Ramos (cell line): ENCODE data around the gene B4GALT1.
"Not testable (repeated sequence)": the region's sequence is repeated elsewhere in the genome, so short reads cannot be mapped to it uniquely, and the experiment has no call there.

Experiments
- in situ Hi-C: fragments of 300-500 bp; cut with MboI; formaldehyde crosslinking; loops from one replicate; pipeline ENCODE4 v1.14.3; 2022; ENCODE audit warnings: low sequenced_read_pairs; ENCODE audit not compliant: unreplicated experiment

B4GALT1 gene

DNA sequence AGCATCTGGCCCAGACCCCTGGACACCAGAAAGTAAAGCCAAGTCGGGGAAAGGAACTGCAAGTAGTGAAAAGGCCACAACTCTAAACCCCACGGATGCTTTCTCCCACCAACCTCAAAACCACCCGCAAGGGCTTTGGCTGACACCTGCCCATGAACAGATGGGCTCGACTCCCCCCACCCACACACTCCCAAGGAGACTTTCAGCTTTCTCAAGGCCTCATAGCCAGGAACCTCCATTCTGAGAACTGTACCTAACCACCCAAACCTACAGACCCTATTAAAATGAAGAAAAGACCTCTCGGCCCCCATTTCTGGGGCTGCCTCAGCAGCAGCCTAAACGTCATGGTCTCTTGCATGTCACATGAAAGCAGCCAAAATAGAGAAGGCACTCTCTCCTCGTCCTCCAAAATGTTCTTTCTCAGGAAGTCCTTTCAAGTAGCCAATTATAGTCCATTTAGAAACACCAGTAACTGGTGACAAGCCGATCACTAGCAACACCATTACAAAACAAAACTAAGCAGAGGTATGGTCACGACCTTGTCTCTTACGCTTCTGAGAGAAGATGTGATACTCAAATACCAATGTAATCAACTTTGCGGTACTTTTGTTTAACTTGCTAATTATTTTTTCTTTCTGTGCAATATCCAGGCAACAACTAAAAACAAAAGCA, 2.9 kb downstream of the B4GALT1 start:
- in situ Hi-C loops: no loop called here

DNA sequence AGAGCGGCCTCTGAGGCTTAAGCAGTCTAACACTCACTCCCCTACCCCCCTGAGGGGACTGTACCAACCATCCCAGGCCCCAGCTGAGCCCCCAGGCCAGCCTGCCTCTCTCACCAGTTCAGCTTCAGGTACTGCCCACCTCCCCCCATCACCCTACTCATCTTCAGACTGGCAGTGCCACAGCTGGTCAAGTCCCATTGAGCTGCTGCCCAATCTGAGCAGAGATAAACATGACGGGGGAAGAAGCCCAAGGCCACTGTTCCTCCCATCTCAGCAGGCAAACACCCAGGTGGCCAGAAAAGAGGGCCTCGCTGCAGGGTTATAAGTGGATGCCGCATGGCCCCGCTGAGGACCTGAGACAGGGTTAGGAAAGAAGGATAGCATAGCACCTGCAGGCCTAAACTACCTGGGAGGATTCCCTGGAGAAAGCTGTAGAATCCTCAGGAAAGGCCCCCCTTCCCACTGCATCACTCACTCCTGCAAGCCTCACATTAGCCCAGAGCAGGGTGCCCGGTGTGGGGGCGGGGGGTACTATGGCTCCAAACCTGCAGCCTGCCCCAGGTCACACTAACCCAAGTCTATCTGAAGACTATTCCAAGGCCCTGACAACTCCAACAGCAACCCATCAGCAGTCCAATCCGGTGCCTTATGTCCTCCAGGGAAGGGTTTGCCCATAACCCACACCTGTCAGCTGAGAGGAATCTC, 3.6 kb downstream of the B4GALT1 start:
- in situ Hi-C loops: no loop called here

DNA sequence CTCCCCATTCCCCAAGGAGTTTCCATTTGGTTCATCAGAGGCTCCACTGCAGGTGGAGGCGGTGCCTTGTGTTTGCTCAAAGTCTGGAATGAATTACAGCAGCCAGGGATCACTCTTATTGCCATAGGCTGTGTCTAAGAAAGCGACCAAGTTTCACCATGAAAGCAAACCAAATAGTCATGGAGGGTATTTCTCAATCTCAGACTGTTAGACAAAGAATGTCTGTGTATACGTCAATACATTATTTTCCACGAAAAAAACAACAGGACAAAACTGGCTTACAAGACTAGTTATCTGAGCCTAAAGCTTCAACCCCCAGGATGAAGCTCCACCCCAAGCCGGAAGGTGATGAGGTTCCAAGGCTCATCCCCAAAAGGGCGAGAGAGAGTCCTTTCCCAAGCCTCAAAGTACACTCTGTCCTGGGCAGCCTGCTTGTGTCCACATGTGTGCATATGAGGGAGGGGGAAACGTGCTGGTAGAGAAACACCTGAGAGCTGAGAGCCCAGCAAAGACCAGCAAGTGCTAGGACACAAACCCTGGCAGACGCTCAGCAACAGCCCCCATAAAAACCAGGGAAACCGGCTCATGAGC, 4.3 kb downstream of the B4GALT1 start:
- in situ Hi-C loops: no loop called here

DNA sequence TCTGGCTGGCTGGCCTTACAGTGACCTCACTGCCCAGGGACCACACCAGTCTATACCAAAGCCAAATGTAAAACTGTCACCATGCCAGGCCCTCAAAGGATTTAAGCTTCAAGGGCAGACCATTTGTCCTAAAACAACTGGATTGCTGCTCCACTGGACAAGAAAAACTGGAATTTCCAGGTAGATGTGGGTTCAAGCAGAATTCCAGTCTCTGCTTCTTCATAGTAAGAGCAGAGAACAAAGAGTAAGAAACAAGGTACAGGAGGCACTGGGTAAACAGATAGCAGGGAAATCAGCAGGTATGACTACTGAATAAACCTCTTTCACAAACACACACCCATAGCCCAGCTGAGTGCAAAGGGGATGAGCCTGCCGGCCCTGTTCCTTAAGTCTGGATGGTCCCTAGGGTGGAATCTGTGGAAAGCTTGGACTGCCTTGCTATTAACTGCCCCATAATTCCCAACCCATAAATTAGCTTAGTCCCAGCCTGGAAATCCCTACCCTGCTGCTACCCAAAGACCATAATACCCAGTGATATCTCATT, 5.5 kb downstream of the B4GALT1 start:
- in situ Hi-C loops: no loop called here

DNA sequence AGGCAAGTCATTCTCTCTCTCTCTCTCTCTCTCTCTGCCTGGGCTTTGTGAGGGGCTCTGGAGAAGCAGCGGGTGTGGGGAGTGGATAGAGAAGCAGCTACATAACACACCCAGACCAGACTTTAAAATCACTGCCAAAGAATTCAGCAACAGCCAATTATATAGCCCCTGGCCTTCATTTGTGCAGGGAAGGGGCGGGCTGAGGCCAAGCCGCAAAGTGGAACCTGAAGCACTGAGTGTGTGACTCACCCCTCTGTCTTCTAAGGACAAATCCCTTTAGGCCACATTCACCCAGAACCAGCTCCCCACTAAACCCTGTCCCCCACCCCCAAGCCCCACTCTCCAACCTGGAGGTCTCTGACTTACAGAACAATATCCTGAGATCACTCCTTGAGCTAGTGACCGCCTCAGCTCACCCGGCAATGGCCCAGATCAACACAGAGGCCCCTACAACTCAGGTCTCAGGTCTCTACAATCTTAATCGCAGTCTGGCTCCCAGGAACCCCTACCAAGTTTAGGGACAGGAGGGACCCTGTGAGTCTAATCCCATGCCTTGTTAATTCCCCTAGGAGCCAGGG, 6.0 kb downstream of the B4GALT1 start:
- in situ Hi-C loops: no loop called here

DNA sequence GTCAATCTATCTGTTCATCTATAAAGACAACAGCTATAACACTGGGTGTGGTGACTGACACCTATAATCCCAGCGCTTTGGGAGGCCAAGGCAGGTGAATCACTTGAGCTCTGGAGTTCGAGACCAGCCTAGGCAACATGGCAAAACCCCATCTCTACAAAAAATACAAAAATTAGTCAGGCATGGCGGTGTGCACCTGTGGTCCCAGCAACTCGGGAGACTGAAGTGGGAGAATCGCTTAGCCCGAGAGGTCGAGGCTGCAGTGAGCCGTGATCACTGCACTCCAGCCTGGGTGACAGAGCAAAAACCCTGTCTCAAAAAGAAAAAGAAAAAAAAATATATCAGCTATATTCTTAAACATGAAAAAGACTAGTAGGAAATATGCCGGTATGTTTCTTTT, 6.7 kb downstream of the B4GALT1 start:
- in situ Hi-C loops: not testable (repeated sequence)

DNA sequence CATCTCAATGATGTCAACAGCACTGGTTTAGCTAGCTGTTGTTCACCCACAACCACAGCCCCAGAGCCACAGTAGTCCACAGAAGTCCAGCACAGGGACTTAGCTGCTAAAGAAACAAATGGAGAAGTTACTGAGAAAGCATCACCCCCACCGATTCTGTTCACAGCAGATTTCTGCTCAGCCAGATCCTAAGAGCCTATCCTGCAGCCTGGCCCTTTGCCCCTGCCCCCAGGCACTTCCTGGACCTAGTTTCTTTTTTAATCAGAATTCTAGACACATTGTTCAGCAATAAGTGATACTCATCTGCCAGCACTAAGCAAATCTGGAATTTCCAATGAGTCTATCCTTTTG, 7.4 kb downstream of the B4GALT1 start:
- in situ Hi-C loops: no loop called here

DNA sequence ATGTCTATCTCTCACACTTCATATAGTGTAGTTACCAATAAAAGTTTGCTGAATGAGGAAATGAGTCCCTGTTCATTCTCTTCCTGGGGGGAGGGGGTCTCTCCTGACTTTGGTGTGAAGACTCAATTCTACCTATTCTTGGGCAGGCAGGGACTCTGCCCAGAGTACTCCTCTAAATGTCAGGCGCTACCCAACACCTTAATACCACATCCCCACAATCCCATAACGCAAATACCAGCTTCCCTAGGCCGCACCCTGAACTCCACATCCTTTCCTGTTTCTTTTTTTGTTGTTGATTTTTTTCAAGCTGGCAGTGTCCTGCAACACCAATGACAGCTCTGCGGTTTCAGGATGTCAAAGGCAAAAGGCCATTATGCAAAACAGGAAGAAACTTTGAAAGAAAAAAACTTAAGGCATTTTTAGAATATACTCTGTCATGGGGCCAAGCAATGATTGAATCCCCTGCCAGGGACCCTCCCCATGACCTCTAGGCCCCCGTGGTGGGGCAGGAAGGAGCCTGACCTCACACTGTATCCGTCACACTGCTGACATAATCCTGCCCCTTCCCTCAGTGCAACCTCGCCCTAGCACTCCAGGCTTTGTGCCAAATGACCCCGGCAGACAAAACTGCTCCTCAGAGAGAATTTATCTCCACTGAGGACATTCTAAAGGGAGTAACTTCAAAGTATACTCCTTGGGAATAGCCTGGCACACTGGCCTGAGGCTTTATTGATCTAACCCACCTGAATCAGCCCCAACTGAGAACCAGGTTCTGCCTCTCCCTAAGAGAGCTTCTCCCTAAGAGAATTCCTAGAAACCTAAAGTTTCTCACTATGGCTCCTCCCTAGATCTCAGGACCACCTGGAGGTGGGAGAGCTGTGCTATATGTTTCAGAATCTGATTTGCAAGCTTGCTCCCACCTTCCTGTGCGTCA, 8.0 kb downstream of the B4GALT1 start:
- in situ Hi-C loops: no loop called here

DNA sequence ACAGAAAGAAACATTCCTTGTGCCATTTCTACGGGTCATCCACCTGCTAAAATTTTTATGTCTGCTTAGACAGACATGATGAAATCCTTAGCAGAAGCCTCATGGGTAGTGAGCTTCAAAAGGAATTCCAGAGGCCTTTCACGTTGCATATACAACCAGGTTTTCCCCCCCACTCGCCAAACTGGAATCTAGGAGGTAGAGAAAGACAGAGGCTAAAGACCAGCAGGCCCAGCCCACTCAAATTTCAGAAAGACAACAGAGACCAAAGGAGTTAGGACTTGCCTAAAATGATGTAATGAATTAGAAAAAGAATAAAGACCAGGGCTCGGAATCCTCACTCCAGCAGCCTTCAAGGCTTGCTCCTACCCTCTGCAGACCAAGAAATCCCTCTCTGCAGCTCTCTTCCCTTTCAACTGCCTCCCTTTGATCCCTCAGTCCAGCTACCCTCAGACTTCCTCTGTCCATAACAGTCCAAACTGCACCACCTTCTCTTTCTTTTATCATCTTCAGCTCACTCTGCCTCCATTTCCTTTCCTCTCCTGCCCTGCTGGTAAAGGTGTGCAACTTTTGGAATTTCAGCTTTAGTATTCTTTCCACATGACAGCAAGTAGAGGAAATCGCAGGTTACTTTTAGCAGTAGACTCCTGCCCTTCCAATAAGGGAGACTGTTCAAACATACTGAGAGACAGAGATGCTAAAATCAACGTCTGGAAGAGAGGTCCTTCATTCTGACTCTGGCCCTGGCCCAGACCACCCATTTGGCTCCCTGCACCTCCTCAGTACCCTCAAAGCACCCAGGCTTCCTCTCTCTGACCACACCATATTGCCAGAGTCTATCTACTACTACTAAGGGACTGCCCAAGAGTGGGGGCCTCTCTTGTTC, 8.9 kb downstream of the B4GALT1 start:
- in situ Hi-C loops: no loop called here

DNA sequence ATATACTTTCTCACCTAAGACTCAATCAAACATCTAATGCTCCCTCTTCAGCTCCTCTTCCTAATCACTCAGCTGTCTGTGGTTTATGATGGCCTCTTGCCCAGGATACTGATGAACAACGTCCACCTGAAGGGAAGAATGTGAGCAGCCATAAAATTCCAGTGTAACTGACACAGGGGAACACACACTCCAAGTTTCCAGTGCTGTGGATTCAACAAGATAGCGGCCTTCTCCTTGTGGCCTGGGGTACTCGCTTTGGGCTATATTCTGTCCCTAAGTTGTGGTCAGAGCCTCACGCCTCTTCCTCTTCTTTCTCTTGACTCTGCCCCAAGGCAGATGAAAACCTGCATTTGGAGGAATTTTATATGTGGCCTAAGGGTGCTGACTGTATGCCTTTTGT, 11.7 kb downstream of the B4GALT1 start:
- in situ Hi-C loops: no loop called here

DNA sequence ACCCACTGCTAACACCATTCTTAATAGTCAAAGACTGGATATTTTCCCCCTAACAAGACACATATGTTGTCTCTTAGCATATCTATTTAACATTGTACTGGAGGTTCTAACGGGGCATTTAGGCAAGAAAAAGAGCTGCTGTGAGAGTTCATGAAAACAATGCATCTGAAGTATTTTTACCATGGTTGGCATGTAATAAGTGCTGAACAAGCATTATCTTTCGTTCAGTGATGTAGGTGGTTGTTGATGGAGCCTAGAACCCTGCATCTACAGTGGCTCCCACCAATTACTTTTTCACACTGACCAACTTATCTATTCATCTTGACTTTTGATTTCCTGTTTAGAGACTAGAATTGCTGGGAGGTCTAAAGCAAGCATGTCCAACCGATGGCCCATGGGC, 12.8 kb downstream of the B4GALT1 start:
- in situ Hi-C loops: no loop called here

DNA sequence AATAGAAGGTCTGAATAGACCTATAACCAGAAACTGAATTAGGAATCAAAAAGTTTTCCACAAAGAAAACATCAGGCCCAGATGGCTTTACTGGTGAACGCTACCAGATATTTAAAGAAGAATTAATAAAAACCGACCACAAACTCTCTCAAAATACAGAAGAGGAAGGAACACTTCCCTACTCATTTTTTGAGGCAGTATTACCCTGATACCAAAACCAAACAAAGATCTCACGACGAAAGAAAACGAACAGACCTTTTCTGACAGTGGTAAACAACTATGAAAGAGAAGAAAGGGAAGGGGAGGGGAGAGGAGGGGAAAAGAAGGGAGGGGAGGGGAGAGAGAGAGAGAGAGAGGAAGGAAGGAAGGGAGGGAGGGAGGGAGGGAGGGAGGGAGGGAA, 13.5 kb downstream of the B4GALT1 start:
- in situ Hi-C loops: no loop called here

DNA sequence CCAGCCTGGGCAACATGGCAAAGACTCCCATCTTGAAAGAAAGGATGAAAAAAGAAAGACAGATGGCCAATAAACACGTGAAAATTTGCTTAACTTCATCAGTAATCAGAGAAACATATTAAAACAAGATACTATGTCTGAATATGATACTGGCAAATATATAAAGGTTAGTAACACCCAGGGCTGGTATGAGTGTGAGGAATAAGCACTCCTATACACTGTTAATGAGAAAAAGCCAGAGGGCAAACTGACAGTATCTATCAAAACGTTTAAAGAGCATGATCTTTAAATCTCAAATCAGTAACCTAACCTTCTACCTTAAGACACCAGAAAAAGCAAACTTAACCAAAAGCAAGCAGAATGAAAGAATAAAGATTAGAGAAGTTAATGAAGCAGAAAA, 14.1 kb downstream of the B4GALT1 start:
- in situ Hi-C loops: no loop called here

DNA sequence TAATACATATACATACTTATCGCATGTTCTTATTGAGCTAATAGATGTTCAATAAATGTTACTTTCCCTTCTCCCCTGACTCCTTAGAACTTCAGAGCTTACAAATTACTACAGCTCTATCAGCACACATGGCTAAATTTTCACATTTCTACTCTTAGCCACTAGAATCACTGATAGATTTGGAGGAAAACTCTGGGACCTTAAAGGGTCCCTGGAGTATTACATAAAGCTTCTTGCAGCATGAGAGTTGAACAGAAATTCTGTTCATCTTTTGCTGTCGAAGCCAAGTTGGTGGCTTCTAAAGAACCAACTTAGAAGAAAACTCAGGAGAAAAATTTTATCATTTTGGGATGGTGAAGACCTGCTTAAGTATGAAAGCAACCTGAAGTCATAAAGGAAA, 15.5 kb downstream of the B4GALT1 start:
- in situ Hi-C loops: no loop called here

DNA sequence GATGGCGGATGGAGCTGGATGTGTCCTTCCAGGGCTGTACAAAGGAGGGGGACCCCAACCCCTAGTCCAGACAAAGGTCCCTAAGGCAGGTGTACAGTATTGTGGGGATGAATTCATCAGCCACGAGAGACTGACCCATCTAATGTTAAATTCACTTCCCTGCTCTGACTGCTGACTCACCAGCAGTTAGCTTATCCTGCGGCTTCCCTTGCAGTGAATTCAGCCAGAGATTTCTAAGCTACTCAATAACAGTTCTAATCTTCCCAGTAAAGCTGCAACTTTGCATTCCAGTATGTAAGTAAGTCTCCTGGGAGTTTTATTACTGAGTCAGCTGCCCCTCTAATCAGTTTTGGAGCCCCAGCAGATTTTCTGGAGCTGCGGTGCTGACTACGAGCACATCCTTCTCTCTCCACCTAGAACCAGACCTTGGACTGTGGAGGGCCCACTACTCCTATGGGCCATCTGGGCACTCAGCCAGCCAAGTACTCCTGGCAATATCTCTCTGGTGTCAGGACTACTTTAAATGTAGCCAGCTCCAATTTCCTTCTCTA, 16.1 kb downstream of the B4GALT1 start:
- in situ Hi-C loops: no loop called here

DNA sequence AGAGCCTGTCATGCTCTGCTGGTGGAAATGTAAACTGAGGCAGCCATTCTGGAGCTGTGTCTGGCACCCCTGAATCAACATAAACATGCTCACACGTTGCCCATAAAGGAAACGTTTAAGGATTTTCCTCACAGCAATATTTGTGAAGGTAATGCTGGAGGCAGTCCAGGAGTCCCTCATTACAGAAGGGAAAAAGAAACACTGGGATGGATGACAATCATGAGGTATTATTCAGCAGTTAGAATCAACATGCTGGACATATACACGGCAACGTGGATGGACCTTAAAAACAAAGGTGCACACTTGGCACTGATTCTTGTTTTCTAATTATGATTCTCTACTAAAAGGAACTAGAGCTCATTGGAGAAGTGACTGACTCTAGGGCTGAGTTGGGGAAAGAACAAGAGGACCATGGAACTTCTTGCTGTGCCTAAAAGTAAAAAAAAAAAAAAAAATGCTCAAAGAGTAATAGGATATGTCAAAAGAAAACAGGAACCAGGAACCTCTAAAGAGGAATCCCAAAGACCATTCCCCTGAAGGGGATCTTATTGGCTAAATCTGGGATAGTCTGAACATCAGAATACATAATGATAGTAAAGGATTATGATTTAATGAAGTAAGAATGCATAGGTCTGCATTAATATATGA, 18.6 kb downstream of the B4GALT1 start:
- in situ Hi-C loops: no loop called here

DNA sequence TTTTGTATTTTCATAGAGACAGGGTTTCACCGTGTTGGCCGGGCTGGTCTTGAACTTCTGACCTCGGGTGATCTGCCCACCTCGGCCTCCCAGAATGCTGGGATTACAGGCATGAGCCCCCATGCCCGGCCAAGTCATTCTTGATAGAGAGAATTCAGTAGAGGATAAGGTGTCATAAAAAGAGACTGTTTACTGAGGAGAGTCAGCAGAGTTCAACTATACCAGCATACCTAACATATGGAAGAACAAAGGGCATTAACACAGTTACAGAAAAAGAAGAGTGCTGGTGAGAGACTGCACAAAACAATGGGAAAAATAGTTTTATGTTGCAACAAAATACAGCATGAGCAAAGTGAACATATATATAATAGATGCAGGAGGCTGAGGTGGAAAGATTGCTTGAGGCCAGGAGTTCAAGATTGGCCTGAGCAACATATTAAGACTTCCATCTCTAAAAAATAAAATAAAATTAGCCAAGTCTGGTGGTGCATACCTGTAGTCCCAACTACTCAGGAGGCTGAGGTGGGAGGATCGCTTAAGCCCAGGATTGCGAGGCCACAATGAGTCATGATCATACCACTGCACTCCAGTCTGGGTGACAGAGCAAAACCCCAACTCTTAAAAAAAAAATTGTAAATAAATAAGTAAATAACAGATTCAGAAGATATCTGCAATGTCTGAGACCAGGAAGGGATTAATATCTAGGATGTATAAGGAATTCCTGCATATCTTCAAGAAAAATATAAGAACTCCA, 19.5 kb downstream of the B4GALT1 start:
- in situ Hi-C loops: no loop called here

DNA sequence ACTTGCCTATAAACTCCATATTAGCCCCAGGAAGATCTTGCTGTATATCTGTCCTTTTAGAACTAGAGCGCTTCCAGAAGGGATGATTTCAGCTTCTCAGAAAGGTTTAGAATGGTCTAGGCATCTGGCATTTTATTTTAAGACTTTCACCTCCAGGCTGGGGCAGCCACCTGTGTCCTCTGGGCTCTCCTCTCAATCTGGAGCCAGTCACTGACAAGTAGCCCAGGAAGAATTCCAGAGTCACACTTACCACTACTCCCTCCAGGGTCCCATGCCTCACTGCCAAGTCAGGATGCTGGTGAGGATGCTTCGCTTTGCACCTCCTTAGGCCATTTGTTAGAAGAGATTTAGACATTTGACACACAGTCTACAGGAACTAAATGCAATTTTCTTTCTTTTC, 20.8 kb downstream of the B4GALT1 start:
- in situ Hi-C loops: no loop called here
